ENCODE measurements around the gene AKIP1. TPM values are rescaled to one million over a fixed set of nuclear protein-coding genes. Genes with fewer than 3 reads are reported as not detected.
"Not testable (repeated sequence)": the region's sequence is repeated elsewhere in the genome, so short reads cannot be mapped to it uniquely, and the experiment has no call there.

The AKIP1 gene
- total RNA-seq, 1 donor from 2014 or later, result 11.4 TPM

- intact Hi-C loops (cut with DNase I), result loop anchor here (5.0 kb wide), 1 partner anchor 92 kb away; the partner anchor contains the start of gene TMEM9B
- Histone ChIP-seq H3K4me1 (peaks cover 0 to 2% of the 10 kb centered on the region in 2 donors), H3K36me3 (no peaks in the 10 kb centered on the region), H3K27me3 (no peaks in the 10 kb centered on the region), H3K4me3 (peak overlapping the region; percentile 75 to 90), H3K27ac (peak overlapping the region; percentile 36 to 70), H3K9me3 (no peaks in the 10 kb centered on the region)
- TF ChIP-seq CTCF (IDR thresholded peaks at IDR 0.05), result no peak
- peak in 1 of 2 donors; percentile 64 for DNase-seq (ENCODE audit: low spot score in 2 of 2)
Observed at GRCh38 chr11:8870411-8871170, 40.4 kb upstream of the AKIP1 start.

GRCh38 chr11:8871171-8871775 lies 39.7 kb upstream of the AKIP1 start:
- no peaks in the 10 kb centered on the region for H3K36me3 ChIP-seq
- peak overlapping the region; percentile 75 to 90 for H3K4me3 ChIP-seq
- peak in 1 of 2 donors; percentile 73 for DNase-seq (ENCODE audit: low spot score in 2 of 2)
- peaks cover 0 to 2% of the 10 kb centered on the region in 2 donors for H3K4me1 ChIP-seq
- intact Hi-C loops (cut with DNase I), result loop anchor here (5.0 kb wide), 1 partner anchor 91 kb away; the partner anchor contains the start of gene TMEM9B
- no peaks in the 10 kb centered on the region for H3K9me3 ChIP-seq
- no peak for TF ChIP-seq CTCF (IDR thresholded peaks at IDR 0.05)
- peak overlapping the region; percentile 36 to 70 for H3K27ac ChIP-seq
- H3K27me3 ChIP-seq, result no peaks in the 10 kb centered on the region

GRCh38 chr11:8871962-8872361 lies 39.0 kb upstream of the AKIP1 start:
- DNase-seq (ENCODE audit: low spot score in 2 of 2), result no peak
- Histone ChIP-seq H3K36me3 (no peaks in the 10 kb centered on the region), H3K9me3 (no peaks in the 10 kb centered on the region), H3K27ac (no peak overlapping the region), H3K4me1 (peaks cover 0 to 2% of the 10 kb centered on the region in 2 donors), H3K27me3 (no peaks in the 10 kb centered on the region), H3K4me3 (peak overlapping the region in 1 of 2 donors; percentile 75)
- intact Hi-C loops (cut with DNase I), result loop anchor here (1.0 to 5.0 kb wide), 2 partner anchors 33 to 90 kb away; partner anchors contain the start of gene TMEM9B
- no peak for TF ChIP-seq CTCF (IDR thresholded peaks at IDR 0.05)

GRCh38 chr11:8873741-8874405 lies 37.1 kb upstream of the AKIP1 start:
- Histone ChIP-seq H3K27ac (no peak overlapping the region), H3K4me3 (no peak overlapping the region), H3K4me1 (peaks cover 0 to 2% of the 10 kb centered on the region in 2 donors), H3K27me3 (no peaks in the 10 kb centered on the region), H3K9me3 (no peaks in the 10 kb centered on the region), H3K36me3 (no peaks in the 10 kb centered on the region)
- intact Hi-C loops (cut with DNase I), result loop anchor here (5.0 kb wide), 1 partner anchor 88 kb away; the partner anchor contains the start of gene TMEM9B
- DNase-seq (ENCODE audit: low spot score in 2 of 2), result no peak
- no peak for TF ChIP-seq CTCF (IDR thresholded peaks at IDR 0.05)

- no peak for TF ChIP-seq CTCF (IDR thresholded peaks at IDR 0.05)
- H3K9me3 ChIP-seq, result no peaks in the 10 kb centered on the region
- H3K27me3 ChIP-seq, result no peaks in the 10 kb centered on the region
- no peaks in the 10 kb centered on the region for H3K36me3 ChIP-seq
- H3K4me1 ChIP-seq, result no peaks in the 10 kb centered on the region
- intact Hi-C loops (cut with DNase I), result no loop called here
- no peak overlapping the region for H3K4me3 ChIP-seq
- no peak for DNase-seq (ENCODE audit: low spot score in 2 of 2)
- H3K27ac ChIP-seq, result no peak overlapping the region
Observed at GRCh38 chr11:8878771-8879170, 32.2 kb upstream of the AKIP1 start.

GRCh38 chr11:8881585-8881984 lies 29.4 kb upstream of the AKIP1 start:
- H3K27me3 ChIP-seq; intact Hi-C loops (cut with DNase I); H3K4me3 ChIP-seq; H3K27ac ChIP-seq; H3K36me3 ChIP-seq; DNase-seq (ENCODE audit: low spot score in 2 of 2); H3K9me3 ChIP-seq; H3K4me1 ChIP-seq: not testable (repeated sequence)

All from ascending aorta (tissue), 2 donors.